Mesendoderm (in vitro differentiated cells): Measurements from ENCODE around the gene PRPSAP2.

Source experiments
- DNase-seq: peaks from one replicate; pipeline ENCODE4 v3.0.0; 2013
- H2AK5ac ChIP-seq: 2 replicates; pipeline ENCODE4 v1.6.1; 2013; ENCODE audit warnings: low read length, inconsistent platforms
- H2BK120ac ChIP-seq: 2 replicates; pipeline ENCODE4 v1.6.1; 2013; ENCODE audit warnings: low read depth, mild to moderate bottlenecking, low read length, moderate library complexity, mixed read lengths
- H2BK15ac ChIP-seq: replicated peaks from 2 replicates; pipeline ENCODE4 v1.6.1; 2013; ENCODE audit warnings: low read depth, mild to moderate bottlenecking, moderate library complexity
- H2BK5ac ChIP-seq: 2 replicates; pipeline ENCODE4 v1.6.1; 2013; ENCODE audit warnings: low read length, inconsistent platforms
- H3K18ac ChIP-seq: 2 replicates; pipeline ENCODE4 v1.6.1; 2013; ENCODE audit warnings: mild to moderate bottlenecking, low read length, mixed read lengths
- H3K23ac ChIP-seq: one replicate; pipeline ENCODE4 v1.6.1; 2013; ENCODE audit warnings: low read length
- H3K27ac ChIP-seq: 2 replicates; pipeline ENCODE4 v1.5.1; 2013; ENCODE audit warnings: low read depth, mild to moderate bottlenecking, inconsistent platforms, low read length, moderate library complexity
- H3K27me3 ChIP-seq: 2 replicates; pipeline ENCODE4 v1.6.1; 2013; ENCODE audit warnings: low read length, control low read depth, mild to moderate bottlenecking, inconsistent platforms; ENCODE audit not compliant: insufficient read depth, poor library complexity
- H3K36me3 ChIP-seq: 2 replicates; pipeline ENCODE4 v1.6.1; 2013; ENCODE audit warnings: low read length, inconsistent platforms; ENCODE audit not compliant: control insufficient read depth, insufficient read depth
- H3K4ac ChIP-seq: one replicate; pipeline ENCODE4 v1.6.1; 2013; ENCODE audit warnings: low read depth, mild to moderate bottlenecking, low read length, moderate library complexity
- H3K4me1 ChIP-seq: 2 replicates; pipeline ENCODE4 v1.6.1; 2013; ENCODE audit warnings: low read depth, low read length, inconsistent platforms; ENCODE audit not compliant: control insufficient read depth
- H3K4me2 ChIP-seq: 2 replicates; pipeline ENCODE4 v1.6.1; 2013; ENCODE audit warnings: low read length
- H3K4me3 ChIP-seq: 2 replicates; pipeline ENCODE4 v1.5.1; 2013; ENCODE audit warnings: mild to moderate bottlenecking, low read length
- H3K56ac ChIP-seq: one replicate; pipeline ENCODE4 v1.6.1; 2013; ENCODE audit warnings: low read length
- H3K79me1 ChIP-seq: 2 replicates; pipeline ENCODE4 v1.6.1; 2013; ENCODE audit warnings: low read length, inconsistent platforms
- H3K79me2 ChIP-seq: 2 replicates; pipeline ENCODE4 v1.6.1; 2013; ENCODE audit warnings: mild to moderate bottlenecking, low read length; ENCODE audit not compliant: control insufficient read depth, insufficient read depth
- H3K9ac ChIP-seq: 2 replicates; pipeline ENCODE4 v1.6.1; 2013; ENCODE audit warnings: low read length, inconsistent platforms
- H4K5ac ChIP-seq: one replicate; pipeline ENCODE4 v1.6.1; 2013; ENCODE audit warnings: low read length
- H4K8ac ChIP-seq: one replicate; pipeline ENCODE4 v1.6.1; 2013; ENCODE audit warnings: low read depth, mild to moderate bottlenecking, control low read depth, low read length, moderate library complexity
- WGBS: extraction: QIAGEN DNeasy Blood & Tissue Kit; methylation state at CpG from one replicate; pipeline ENCODE4 v1.1.7; 2013; ENCODE audit warnings: low lambda C conversion rate, missing lambda C conversion rate; ENCODE audit not compliant: insufficient coverage; ENCODE audit errors: extremely low coverage; 5-methylcytosine and 5-hydroxymethylcytosine counted together

The PRPSAP2 gene

DNA sequence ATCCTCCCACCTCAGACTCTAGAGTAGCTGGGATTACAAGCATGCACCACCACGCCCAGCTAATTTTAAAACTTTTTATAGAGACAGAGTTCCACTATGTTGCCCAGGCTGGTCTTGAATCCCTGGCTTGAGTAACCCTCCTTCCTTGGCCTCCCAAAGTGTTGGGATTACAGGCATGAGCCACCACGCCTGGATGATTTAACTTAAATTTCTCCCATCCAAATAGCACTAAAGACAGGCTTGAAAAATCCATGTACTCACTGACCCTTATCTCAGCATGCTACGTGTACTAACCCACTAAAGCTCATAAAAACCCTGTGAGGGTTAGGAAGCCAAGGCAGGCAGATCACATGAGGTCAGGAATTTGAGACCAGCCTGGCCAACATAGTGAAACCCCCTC lies 98.7 kb downstream of the PRPSAP2 start:
- no CpG with 5 or more reads among the region's 3 CpGs for WGBS
- H2BK15ac ChIP-seq: no peak overlapping the region

DNA sequence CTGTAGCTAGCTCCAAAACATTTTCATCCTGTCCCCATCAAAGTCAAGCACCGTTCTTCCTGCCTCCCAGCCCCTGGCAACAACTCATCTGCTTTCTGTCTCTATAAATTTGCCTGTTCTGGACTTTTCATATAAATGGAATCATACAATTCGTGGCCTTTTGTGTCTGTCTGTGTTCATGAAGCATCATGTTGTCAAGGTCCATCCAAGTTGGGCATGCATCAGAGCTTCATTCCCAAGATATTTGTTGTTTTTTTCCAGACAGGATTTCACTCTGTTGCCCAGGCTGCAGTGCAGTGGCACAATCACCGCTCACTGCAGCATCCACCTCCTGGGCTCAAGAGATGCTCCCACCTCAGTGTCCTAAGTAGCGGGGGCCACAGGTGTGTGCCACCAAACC lies 99.9 kb downstream of the PRPSAP2 start:
- H3K27ac ChIP-seq: no peak overlapping the region
- no CpG with 5 or more reads among the region's 4 CpGs for WGBS
- no peak overlapping the region for H3K4me2 ChIP-seq

More for the DNA sequence above, 98.7 kb downstream of the PRPSAP2 start:
- Histone ChIP-seq H3K79me2 (no peaks in the 10 kb centered on the region), H3K79me1 (no peaks in the 10 kb centered on the region), H3K27ac (no peak overlapping the region), H4K8ac (no peak overlapping the region), H3K4me2 (no peak overlapping the region), H3K4me1 (no peaks in the 10 kb centered on the region), H3K4ac (no peak overlapping the region), H3K18ac (no peak overlapping the region), H3K4me3 (no peak overlapping the region), H3K9ac (no peak overlapping the region), H3K56ac (no peak overlapping the region), H2BK120ac (no peak overlapping the region), H3K27me3 (no peaks in the 10 kb centered on the region), H4K5ac (no peak overlapping the region), H3K36me3 (no peaks in the 10 kb centered on the region), H2AK5ac (no peak overlapping the region), H2BK5ac (no peak overlapping the region), H3K23ac (no peak overlapping the region)
- DNase-seq: no peak

DNA sequence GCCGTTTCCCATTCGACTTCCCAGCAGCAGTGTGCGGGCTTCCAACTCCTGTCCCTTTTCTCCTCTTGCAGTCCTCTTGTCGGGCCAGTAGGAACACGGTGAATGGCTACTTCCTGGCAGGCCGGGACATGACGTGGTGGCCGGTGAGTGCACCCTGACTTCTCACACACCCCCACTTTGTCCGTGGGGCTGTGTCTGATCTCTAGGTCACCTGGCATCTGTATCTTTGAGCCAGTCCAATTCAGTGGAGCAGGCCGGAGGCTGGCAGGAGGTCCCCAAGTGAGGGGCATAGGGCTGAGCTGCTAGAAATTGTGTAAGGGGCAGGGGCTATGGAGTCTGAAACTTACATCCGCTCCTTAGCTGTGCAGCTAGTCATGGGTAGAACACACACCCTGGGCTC lies 100.7 kb downstream of the PRPSAP2 start:
- no peaks in the 10 kb centered on the region for H3K79me2 ChIP-seq
- no peaks in the 10 kb centered on the region for H3K27me3 ChIP-seq
- H3K18ac ChIP-seq: no peak overlapping the region
- H3K36me3 ChIP-seq: no peaks in the 10 kb centered on the region
- no peak overlapping the region for H3K4me3 ChIP-seq
- no peaks in the 10 kb centered on the region for H3K4me1 ChIP-seq
- H3K79me1 ChIP-seq: no peaks in the 10 kb centered on the region
- H2BK120ac ChIP-seq: no peak overlapping the region
- no peak overlapping the region for H4K5ac ChIP-seq
- WGBS: no CpG with 5 or more reads among the region's 11 CpGs
- no peak overlapping the region for H3K27ac ChIP-seq
- no peak overlapping the region for H4K8ac ChIP-seq
- no peak overlapping the region for H2AK5ac ChIP-seq
- no peak overlapping the region for H2BK15ac ChIP-seq
- H3K4me2 ChIP-seq: no peak overlapping the region
- H3K9ac ChIP-seq: no peak overlapping the region
- H3K23ac ChIP-seq: no peak overlapping the region
- no peak overlapping the region for H3K4ac ChIP-seq
- no peak for DNase-seq
- H3K56ac ChIP-seq: no peak overlapping the region
- H2BK5ac ChIP-seq: no peak overlapping the region

More for the DNA sequence above, 99.9 kb downstream of the PRPSAP2 start:
- Histone ChIP-seq H3K18ac (no peak overlapping the region), H2AK5ac (no peak overlapping the region), H4K5ac (no peak overlapping the region), H3K79me2 (no peaks in the 10 kb centered on the region), H3K4me1 (no peaks in the 10 kb centered on the region), H2BK120ac (no peak overlapping the region), H3K23ac (no peak overlapping the region), H3K36me3 (no peaks in the 10 kb centered on the region), H3K4ac (no peak overlapping the region), H3K4me3 (no peak overlapping the region), H2BK15ac (no peak overlapping the region), H3K79me1 (no peaks in the 10 kb centered on the region), H4K8ac (no peak overlapping the region), H3K56ac (no peak overlapping the region), H3K9ac (no peak overlapping the region), H3K27me3 (no peaks in the 10 kb centered on the region), H2BK5ac (no peak overlapping the region)
- DNase-seq: no peak

DNA sequence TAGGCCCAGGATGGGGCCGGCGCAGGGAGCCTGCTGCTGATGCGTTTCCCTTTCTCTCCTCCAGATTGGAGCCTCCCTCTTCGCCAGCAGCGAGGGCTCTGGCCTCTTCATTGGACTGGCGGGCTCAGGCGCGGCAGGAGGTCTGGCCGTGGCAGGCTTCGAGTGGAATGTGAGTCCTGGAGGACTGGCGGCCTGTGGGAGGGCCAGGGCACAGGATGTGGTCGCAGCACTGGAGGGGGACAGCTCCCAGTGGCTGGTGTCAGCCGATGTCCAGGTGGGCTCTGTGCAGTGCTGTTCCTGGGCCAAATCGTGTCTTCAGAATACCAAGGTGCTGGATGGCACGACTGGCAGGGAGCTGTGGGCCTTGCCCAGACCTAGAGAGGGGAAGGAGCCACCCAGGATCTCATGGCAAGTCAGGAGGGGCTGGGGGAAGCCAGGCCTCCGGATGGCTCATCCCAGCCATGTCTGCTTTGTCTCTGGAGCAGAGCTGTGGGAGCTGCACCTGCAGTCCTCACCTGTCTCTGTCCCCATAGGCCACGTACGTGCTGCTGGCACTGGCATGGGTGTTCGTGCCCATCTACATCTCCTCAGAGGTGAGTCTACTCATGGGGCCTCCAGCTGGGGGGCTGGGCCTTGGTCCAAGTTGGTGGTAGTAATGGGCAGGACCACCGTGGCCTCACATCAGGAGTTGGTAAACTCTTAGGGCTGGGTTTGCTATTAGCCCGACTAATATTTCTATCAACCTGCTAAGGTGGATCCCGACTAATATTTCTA lies 101.3 kb downstream of the PRPSAP2 start:
- H3K79me2 ChIP-seq: no peaks in the 10 kb centered on the region
- no peak overlapping the region for H3K4ac ChIP-seq
- WGBS: no CpG with 5 or more reads among the region's 22 CpGs
- no peak overlapping the region for H3K4me2 ChIP-seq
- no peak overlapping the region for H2AK5ac ChIP-seq
- H3K56ac ChIP-seq: no peak overlapping the region
- no peak overlapping the region for H3K27ac ChIP-seq
- no peak overlapping the region for H2BK15ac ChIP-seq
- no peak overlapping the region for H4K5ac ChIP-seq
- no peak overlapping the region for H2BK5ac ChIP-seq
- no peak for DNase-seq
- H3K4me1 ChIP-seq: no peaks in the 10 kb centered on the region
- no peak overlapping the region for H3K9ac ChIP-seq
- H3K79me1 ChIP-seq: no peaks in the 10 kb centered on the region
- H3K27me3 ChIP-seq: no peaks in the 10 kb centered on the region
- no peak overlapping the region for H2BK120ac ChIP-seq
- no peak overlapping the region for H3K18ac ChIP-seq
- no peak overlapping the region for H4K8ac ChIP-seq
- no peaks in the 10 kb centered on the region for H3K36me3 ChIP-seq
- no peak overlapping the region for H3K23ac ChIP-seq
- H3K4me3 ChIP-seq: no peak overlapping the region

DNA sequence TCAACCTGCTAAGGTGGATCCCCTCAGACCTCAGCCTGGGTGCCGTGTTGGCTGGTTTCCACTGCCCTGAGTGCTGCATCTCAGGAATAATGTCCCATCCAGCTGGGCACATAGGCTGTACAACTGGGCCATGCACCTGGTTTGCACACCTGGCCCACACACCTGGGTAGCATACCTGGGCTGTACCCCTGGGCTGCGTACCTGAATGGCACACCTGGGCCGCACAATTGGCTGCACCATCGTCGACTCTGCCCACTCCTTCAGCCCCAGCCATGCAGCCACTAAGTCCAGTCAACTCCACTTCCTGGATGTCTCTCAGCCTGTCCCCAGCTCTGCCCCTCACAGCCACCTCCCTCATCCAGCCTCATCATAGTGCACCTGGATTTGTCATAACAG lies 101.9 kb downstream of the PRPSAP2 start:
- no peak overlapping the region for H2BK5ac ChIP-seq
- DNase-seq: no peak
- H4K5ac ChIP-seq: no peak overlapping the region
- H3K27ac ChIP-seq: no peak overlapping the region
- no peaks in the 10 kb centered on the region for H3K27me3 ChIP-seq
- H3K79me1 ChIP-seq: no peaks in the 10 kb centered on the region
- no peak overlapping the region for H3K56ac ChIP-seq
- H3K18ac ChIP-seq: no peak overlapping the region
- WGBS: no CpG with 5 or more reads among the region's 5 CpGs
- no peaks in the 10 kb centered on the region for H3K36me3 ChIP-seq
- no peak overlapping the region for H3K9ac ChIP-seq
- H3K4me1 ChIP-seq: no peaks in the 10 kb centered on the region
- H3K4me2 ChIP-seq: no peak overlapping the region
- no peak overlapping the region for H3K4ac ChIP-seq
- no peak overlapping the region for H3K4me3 ChIP-seq
- no peak overlapping the region for H2BK120ac ChIP-seq
- H2AK5ac ChIP-seq: no peak overlapping the region
- no peak overlapping the region for H2BK15ac ChIP-seq
- no peaks in the 10 kb centered on the region for H3K79me2 ChIP-seq
- no peak overlapping the region for H3K23ac ChIP-seq
- no peak overlapping the region for H4K8ac ChIP-seq

DNA sequence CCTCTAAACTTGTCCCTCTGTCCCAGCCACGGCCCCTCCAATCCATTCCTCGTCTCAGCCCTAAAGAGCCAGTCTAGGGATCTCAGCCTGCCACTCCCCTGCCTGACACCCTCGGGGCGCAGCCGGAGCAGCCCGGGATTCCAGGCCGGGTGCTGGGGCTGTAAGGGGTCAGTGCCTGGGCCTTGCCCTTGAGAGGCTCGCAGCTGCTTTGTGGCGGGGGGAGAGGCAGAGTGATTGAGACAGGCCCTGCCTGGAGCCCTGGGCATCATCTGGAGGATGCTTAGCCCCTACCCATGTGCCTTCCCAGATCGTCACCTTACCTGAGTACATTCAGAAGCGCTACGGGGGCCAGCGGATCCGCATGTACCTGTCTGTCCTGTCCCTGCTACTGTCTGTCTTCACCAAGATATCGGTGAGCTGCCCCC lies 102.3 kb downstream of the PRPSAP2 start:
- Histone ChIP-seq H3K79me1 (no peaks in the 10 kb centered on the region), H3K23ac (no peak overlapping the region), H3K4me2 (no peak overlapping the region), H4K8ac (no peak overlapping the region), H2AK5ac (no peak overlapping the region), H3K36me3 (no peaks in the 10 kb centered on the region), H3K27me3 (no peaks in the 10 kb centered on the region), H2BK15ac (no peak overlapping the region), H3K4me1 (no peaks in the 10 kb centered on the region), H3K56ac (no peak overlapping the region), H3K27ac (no peak overlapping the region), H3K79me2 (no peaks in the 10 kb centered on the region), H3K18ac (no peak overlapping the region), H3K9ac (no peak overlapping the region), H2BK5ac (no peak overlapping the region), H2BK120ac (no peak overlapping the region), H4K5ac (no peak overlapping the region), H3K4me3 (no peak overlapping the region), H3K4ac (no peak overlapping the region)
- DNase-seq: no peak
- WGBS: no CpG with 5 or more reads among the region's 15 CpGs
